HG02763 (cell line): ENCODE results near the gene SKAP1.
"Not testable (repeated sequence)": the region's sequence is repeated elsewhere in the genome, so short reads cannot be mapped to it uniquely, and the experiment has no call there.

Experiments
- ATAC-seq: cut with Tn5 transposase; IDR thresholded peaks from one replicate; pipeline ENCODE4 v1.9.1; 2021; ENCODE audit warnings: mild to moderate bottlenecking, moderate library complexity; ENCODE audit not compliant: unreplicated experiment

SKAP1 gene

DNA sequence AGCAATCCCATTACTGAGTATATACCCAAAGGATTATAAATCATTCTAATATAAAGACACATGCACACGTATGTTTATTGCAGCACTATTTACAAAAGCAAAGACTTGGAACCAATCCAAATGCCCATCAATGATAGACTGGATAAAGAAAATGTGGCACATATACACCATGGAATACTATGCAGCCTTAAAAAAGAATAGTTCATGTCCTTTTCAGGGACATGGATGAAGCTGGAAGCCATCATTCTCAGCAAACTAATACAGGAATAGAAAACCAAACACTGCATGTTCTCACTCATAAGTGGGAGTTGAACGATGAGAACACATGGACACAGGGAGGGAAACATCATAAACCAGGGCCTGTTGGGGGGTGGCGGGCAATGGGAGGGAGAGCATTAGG is 19.3 kb upstream of the SKAP1 start:
- ATAC-seq, result not testable (repeated sequence)

GRCh38 chr17:48445248-48445620 is 15.2 kb upstream of the SKAP1 start:
- no peak for ATAC-seq

DNA sequence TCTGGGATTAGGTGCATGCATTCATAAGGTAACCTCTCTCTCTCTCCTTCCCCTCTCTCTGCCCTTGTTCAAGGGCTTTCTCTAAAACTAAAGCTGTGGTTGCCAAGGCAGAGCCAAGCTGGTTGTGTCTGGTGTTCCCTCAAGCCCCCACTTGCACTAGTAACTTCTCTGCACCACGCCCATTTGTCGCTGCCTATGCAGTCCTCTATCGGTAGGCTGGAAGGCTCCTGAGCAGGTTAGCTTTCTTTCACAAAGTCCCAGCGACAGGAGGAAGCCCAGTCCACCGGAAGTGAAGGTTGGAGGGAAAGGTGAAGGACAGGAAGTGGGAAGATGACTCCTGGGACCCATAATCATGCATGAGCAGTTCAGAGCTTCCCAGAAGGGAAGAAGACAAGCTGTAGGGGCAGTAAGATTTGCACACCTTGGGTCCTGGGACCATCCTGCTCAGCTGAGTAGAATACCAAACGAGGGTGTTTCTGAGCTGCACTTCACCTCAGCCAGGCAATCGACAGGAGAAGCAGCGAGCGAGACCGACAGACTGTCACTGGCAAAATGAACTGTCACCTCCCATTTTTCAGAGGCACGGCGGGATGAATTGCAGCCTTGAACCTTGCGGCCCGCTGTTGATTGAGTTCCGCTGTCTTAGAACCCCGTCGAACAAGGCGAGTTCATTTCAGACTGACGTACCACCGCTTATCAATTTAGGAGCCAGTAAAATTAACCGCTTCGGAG is 14.7 kb upstream of the SKAP1 start:
- ATAC-seq, result no peak

DNA sequence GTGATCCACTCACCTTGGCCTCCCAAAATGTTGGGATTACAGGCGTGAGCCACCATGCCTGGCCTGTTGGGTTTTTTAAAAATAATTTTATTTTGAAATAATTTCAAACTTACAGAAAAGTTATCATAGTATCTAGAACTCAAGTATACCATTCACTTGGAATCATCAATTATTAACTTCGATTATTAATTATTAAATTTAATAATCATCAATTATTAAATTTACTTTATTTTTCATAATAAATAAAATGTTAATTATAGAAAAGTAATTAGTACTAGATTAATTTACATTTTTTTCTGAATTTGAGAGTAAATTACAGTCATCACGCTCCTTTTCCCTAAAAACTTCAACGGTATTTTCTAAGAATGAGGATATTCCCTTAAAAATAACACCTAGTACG is 13.7 kb upstream of the SKAP1 start:
- no peak for ATAC-seq

DNA sequence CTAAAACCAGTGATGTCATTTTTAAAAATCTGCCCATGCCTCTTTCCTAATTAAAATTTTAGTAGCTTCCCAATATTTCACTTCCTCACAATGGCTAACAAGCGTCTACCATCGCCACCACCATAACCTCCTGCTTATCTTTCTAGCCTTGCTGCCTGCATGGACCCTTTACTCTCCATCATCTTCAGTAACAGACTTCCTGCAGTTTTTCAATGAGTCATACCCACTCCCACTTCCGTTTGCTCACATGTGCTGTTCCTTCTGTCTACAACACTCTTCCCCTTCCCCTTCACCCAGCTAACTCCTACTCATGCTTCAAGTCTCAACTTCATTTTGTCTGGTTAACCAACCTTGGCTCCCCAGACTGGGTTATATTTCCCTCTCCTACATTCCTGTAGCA is 12.8 kb upstream of the SKAP1 start:
- ATAC-seq, result no peak

GRCh38 chr17:48441862-48442261 is 11.8 kb upstream of the SKAP1 start:
- no peak for ATAC-seq

DNA sequence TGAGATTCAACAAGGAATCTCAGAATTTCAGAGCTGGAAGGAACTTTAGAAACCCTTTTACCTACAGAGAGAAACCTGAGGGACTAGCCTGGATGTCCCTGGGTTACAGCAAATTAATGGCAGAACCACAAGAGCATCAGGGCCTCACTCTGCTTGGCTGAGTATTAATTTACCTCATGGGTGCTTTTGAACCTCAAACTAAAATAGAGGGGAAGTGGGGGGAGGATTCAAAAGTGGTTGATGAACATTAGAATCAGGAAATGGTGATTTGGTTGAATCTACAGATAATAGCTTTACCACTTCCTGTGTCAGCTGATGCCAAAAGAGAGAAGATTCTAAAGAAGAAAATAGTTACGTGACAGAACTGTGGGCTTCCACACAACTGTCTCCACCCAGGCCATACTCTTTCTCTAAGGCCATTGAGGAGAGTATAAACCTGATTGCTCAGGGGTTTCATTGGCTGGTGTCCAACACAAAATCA is 11.3 kb upstream of the SKAP1 start:
- ATAC-seq, result peak; percentile 58

- no peak for ATAC-seq
Measured at GRCh38 chr17:48440669-48441068, 10.7 kb upstream of the SKAP1 start.

DNA sequence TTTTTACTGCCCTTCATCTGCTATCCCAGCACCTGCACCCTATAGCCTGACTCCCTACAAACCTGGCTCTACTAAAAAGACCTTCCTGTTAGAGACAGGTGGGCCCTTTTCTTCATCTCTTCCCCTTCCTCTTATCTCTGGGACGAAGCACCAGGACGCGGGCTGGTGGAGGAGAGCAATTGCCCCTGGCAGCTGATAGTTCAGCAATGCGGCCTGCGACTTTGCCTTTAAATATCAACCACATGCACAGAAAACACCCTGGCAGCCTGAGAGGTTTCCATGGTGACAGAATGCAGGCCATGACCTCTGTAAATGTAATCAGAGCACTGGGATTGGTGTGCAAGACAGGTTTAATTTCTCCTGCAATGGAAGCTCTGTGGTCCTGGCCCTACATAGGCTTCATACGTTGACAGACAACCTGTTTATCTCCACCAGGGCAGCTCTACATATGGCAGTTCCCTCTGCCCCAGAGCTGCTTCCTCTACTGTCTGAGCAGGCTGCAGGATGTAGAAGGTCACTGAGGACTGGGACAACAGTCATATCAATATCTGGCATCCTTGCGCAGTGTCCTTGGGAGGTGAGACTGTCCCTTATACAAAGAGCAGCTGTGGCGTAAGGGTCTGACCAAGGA is 10.0 kb upstream of the SKAP1 start:
- ATAC-seq, result no peak

DNA sequence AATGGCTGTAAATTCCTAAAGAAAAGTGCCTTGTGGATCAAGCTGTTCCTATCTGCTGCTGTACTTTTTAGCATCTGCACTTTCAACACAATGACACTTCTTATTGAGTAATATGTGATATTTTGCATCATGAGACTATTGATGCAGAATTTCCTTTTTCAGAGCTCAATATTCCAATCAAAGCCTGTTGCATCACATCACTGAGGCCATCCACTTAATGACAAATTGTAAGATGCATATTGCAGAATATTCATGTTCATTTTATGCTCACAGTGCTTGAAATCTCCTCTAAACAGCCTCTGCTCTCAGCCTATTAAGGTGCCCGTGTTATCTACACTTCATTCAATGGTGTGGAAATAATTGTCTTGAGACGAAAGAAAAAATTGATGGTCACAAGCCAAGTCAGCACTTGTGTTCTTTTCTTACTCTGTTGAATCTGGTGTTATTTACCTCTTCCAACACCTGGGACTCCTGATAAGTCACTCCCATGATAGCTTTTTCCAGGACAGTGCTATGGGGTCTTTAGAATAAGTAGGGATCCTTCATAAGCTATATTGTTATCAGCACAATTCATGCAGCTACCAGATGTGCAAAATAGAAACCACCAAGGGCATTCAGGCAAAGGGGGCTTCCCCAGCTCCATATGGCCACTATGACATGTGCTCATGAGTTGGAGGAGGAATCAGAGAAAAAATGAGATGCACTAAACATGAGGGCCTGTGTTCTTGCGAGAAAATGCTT is 9.3 kb upstream of the SKAP1 start:
- no peak for ATAC-seq

DNA sequence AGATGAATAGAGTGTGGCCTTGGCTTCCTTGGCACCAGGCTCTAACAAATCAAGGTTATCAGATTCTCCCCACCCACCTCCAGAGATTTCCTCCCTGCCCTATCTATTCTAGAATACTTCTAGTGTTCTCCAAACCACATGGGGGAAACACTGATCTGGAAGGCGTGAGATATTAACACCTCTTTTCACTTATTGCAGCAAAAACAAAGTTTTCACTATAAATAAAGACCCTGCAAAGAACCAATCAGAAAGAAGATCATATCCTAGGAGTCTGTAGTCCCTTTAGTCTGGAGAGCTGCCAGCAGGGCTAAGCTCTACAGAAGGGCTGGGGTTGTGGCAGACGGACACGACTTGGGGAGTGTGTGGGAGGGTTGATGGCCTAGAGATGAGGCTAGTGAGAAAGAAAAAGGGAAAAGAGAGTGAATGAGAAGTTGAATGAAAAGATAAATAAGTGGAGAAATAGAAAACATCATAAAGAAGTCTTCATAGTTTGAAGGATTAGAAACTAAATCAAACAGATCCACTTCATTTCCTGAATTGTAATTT is 8.6 kb upstream of the SKAP1 start:
- no peak for ATAC-seq

DNA sequence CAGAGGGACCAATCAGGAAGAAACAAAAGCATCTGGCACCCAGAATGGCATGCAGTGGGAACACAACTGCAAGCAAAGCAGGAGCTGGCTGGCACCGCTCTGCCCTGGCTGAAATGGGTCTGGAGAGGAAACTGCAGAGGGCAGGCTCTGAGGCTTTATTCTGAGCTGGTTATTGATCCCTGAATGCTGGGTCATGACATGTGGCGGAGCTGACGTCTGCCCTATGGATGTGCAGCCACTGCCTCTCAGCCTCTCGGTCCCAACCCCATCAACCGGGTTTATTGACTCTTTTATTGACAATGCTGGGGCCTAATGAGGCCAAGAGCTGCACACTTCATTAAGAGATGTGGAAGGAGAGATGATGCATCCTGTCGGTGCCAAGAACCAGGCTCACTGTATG is 3.9 kb upstream of the SKAP1 start:
- ATAC-seq, result no peak

GRCh38 chr17:48432820-48433775 is 3.1 kb upstream of the SKAP1 start:
- ATAC-seq, result no peak

- ATAC-seq, result no peak
Measured at GRCh38 chr17:48429156-48429555, 858 bp downstream of the SKAP1 start.

GRCh38 chr17:48427598-48427997 is 2.4 kb downstream of the SKAP1 start:
- no peak for ATAC-seq

DNA sequence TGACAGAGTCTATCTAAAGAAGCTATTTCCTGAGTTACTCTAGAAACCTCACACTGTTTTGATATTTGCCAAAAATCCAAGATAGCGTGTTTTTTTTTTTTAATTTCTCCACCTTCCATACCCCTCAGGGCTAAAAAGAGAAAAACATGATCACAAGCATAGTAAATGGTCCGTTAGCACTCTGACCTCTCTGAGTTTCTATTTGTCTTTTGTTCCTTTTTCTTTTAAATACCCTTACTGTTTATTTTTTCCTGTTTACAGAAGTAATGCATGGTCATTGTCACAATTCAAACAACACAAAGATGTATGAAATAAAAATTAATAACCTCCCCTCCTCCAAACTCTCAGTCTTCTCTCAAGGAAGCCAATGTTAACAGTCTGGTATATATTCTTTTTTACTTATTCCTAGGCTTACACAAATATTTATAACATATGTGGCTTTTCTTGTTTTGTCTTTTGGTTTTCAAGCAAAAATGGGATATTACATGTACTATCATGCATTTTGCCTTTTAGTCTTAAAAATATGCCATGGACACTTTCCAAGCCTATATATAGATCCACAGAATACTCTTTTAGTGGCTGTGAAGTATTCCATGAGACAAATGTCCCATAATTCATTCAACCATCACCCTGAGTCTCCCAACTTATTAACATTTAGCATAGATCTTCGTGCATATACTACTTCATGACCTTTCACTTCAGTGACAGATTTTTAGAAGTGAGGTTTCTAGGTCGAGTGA is 3.1 kb downstream of the SKAP1 start:
- no peak for ATAC-seq

DNA sequence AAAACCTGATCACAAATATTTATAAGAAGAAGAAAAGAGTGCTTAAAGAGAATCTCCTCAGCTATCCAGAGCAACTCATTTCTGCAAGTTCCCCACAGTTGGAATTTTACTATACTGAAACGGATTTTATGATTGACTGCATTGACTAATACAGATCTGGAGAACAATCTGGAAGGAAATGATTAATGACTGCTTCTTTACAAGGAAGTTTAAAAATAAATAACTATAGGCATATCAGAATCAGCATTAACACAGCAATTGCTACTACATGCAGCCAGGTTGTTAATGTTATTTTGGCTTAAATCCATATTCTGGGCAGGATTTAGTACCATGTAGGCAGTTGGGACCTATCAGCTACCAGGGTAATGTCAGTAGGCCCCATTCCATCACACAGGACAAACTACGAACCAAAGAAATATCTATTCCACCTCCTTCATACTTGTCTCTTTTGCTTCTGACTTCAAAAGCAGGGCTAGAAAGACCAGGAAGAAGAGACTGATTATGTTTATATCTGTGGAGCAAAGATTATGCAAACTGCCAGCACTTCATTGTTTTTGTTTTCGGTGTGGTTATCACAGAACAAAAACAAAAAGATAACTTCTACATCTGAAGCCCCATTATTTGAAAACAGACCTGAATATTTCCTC is 3.9 kb downstream of the SKAP1 start:
- no peak for ATAC-seq

- not testable (repeated sequence) for ATAC-seq
Measured at GRCh38 chr17:48422060-48422459, 8.0 kb downstream of the SKAP1 start.

- ATAC-seq, result no peak
Measured at GRCh38 chr17:48420823-48421222, 9.2 kb downstream of the SKAP1 start.
